Osteocyte (in vitro differentiated cells): ENCODE results near the gene MSH4. TPM values are rescaled to one million over a fixed set of nuclear protein-coding genes. Genes with fewer than 3 reads are reported as not detected.
"Not testable (repeated sequence)": the region's sequence is repeated elsewhere in the genome, so short reads cannot be mapped to it uniquely, and the experiment has no call there.

Experiments
- DNase-seq: peaks from one replicate; pipeline ENCODE4 v3.0.0; 2021; ENCODE audit warnings: mixed read lengths; ENCODE audit not compliant: unreplicated experiment; ENCODE audit errors: extremely low spot score
- H3K27ac Mint-ChIP-seq: one replicate; pipeline ENCODE4 v1.8.0; 2021; ENCODE audit warnings: mild to moderate bottlenecking, mixed read lengths; ENCODE audit not compliant: unreplicated experiment
- H3K27me3 Mint-ChIP-seq: one replicate; pipeline ENCODE4 v1.8.0; 2021; ENCODE audit warnings: mixed read lengths; ENCODE audit not compliant: unreplicated experiment
- H3K36me3 Mint-ChIP-seq: one replicate; pipeline ENCODE4 v1.8.0; 2021; ENCODE audit warnings: mixed read lengths; ENCODE audit not compliant: unreplicated experiment
- H3K4me1 Mint-ChIP-seq: one replicate; pipeline ENCODE4 v1.8.0; 2021; ENCODE audit warnings: mixed read lengths; ENCODE audit not compliant: unreplicated experiment
- H3K4me3 Mint-ChIP-seq: one replicate; pipeline ENCODE4 v1.8.0; 2021; ENCODE audit warnings: mild to moderate bottlenecking, moderate library complexity, mixed read lengths; ENCODE audit not compliant: unreplicated experiment
- H3K9me3 Mint-ChIP-seq: one replicate; pipeline ENCODE4 v1.8.0; 2021; ENCODE audit warnings: mixed read lengths; ENCODE audit not compliant: unreplicated experiment
- total RNA-seq: library from RNA; stranded (reverse); gene quantifications from 2 replicates; pipeline ENCODE4 v1.2.1, GENCODE V29; 2021
- TF ChIP-seq, protein P1 (sequence below): fragments of 200-600 bp; sonication (generic); IDR thresholded peaks from 2 replicates; pipeline ENCODE4 v1.5.0; 2021; ENCODE audit warnings: antibody characterized with exemption, mild to moderate bottlenecking, moderate library complexity

MSH4 gene
- total RNA-seq, 1 donor from 2014 or later, result 0.62 TPM

GRCh38 chr1:75937034-75937433 lies 140.4 kb downstream of the MSH4 start:
- TF ChIP-seq, protein P1, sequence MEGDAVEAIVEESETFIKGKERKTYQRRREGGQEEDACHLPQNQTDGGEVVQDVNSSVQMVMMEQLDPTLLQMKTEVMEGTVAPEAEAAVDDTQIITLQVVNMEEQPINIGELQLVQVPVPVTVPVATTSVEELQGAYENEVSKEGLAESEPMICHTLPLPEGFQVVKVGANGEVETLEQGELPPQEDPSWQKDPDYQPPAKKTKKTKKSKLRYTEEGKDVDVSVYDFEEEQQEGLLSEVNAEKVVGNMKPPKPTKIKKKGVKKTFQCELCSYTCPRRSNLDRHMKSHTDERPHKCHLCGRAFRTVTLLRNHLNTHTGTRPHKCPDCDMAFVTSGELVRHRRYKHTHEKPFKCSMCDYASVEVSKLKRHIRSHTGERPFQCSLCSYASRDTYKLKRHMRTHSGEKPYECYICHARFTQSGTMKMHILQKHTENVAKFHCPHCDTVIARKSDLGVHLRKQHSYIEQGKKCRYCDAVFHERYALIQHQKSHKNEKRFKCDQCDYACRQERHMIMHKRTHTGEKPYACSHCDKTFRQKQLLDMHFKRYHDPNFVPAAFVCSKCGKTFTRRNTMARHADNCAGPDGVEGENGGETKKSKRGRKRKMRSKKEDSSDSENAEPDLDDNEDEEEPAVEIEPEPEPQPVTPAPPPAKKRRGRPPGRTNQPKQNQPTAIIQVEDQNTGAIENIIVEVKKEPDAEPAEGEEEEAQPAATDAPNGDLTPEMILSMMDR, result no peak
- Mint-ChIP-seq H3K36me3 (no peaks in the 10 kb centered on the region), H3K4me3 (no peak overlapping the region), H3K27ac (no peak overlapping the region), H3K9me3 (no peaks in the 10 kb centered on the region), H3K27me3 (peaks cover 10% of the 10 kb centered on the region), H3K4me1 (no peaks in the 10 kb centered on the region)
- no peak for DNase-seq

DNA sequence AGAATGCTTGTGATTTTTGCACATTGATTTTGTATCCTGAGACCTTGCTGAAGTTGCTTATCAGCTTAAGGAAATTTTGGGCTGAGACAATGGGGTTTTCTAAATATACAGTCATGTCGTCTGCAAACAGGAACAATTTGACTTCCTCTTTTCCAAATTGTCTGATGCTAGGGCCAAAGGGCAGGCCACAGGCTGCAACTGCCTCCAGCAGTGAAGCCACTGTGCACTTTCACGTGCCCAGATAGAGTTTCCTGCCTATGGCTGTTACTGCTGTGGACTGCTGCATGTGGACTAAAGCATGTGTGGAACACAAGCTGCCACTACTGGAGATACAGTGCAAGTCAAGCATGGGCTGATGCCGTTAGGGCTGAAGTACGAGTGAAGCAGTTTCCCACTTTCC lies 146.4 kb downstream of the MSH4 start:
- not testable (repeated sequence) for H3K36me3 Mint-ChIP-seq, H3K4me3 Mint-ChIP-seq, H3K4me1 Mint-ChIP-seq, DNase-seq, H3K27ac Mint-ChIP-seq, H3K27me3 Mint-ChIP-seq
- peaks cover 18% of the 10 kb centered on the region for H3K9me3 Mint-ChIP-seq

- Mint-ChIP-seq H3K27me3 (no peaks in the 10 kb centered on the region), H3K4me3 (no peak overlapping the region), H3K9me3 (peaks cover 10% of the 10 kb centered on the region), H3K4me1 (no peaks in the 10 kb centered on the region), H3K27ac (no peak overlapping the region), H3K36me3 (no peaks in the 10 kb centered on the region)
- no peak for DNase-seq
- TF ChIP-seq, protein P1, result no peak
These were observed 153.5 kb downstream of the MSH4 start for GRCh38 chr1:75950176-75950575.

- no peaks in the 10 kb centered on the region for H3K36me3 Mint-ChIP-seq
- TF ChIP-seq, protein P1, result no peak
- H3K27me3 Mint-ChIP-seq, result no peaks in the 10 kb centered on the region
- no peak overlapping the region for H3K4me3 Mint-ChIP-seq
- no peak for DNase-seq
- H3K27ac Mint-ChIP-seq, result no peak overlapping the region
- H3K9me3 Mint-ChIP-seq, result no peaks in the 10 kb centered on the region
- no peaks in the 10 kb centered on the region for H3K4me1 Mint-ChIP-seq
These were observed 155.3 kb downstream of the MSH4 start for GRCh38 chr1:75952016-75952415.

DNA sequence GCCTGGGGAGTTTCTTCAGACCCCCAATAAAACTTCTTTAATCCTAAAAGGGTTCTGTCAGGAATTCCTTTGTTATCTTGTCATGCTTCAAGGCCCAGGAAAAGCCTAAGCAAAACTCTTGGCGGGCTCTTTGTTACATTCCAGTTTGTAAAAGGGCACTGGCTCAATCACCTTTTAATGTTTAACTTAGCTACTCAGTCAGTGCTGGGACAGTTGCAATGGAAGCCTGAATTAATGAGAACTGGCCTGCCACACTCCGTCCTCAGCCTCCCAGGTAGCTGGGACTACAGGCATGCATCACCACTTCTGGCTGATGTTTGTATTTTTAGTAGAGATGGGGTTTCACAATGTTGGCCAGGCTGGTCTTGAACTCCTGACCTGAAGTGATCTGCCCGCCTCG lies 156.8 kb downstream of the MSH4 start:
- no peaks in the 10 kb centered on the region for H3K36me3 Mint-ChIP-seq
- H3K4me1 Mint-ChIP-seq, result no peaks in the 10 kb centered on the region
- no peak for DNase-seq
- H3K27me3 Mint-ChIP-seq, result no peaks in the 10 kb centered on the region
- TF ChIP-seq, protein P1, result no peak
- H3K4me3 Mint-ChIP-seq, result no peak overlapping the region
- no peaks in the 10 kb centered on the region for H3K9me3 Mint-ChIP-seq
- no peak overlapping the region for H3K27ac Mint-ChIP-seq

DNA sequence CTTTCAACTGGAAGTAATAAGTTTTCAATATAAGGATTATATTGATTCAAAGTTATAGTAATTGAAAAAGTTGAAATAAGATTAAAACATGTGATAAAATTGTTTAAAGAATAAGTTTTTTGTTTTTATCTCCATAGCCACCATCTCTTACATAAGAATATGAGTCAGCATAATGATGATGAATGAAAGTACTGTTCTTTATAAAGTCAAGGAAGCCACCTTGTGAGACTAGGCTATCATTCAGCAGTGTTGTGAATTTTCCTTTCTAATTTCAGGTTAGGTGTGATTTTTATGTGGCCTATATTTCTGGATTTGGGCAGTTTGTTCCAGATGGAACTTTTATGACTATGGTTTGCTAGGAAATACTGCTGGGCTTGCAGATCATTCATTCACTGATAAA lies 157.9 kb downstream of the MSH4 start:
- Mint-ChIP-seq H3K36me3 (no peaks in the 10 kb centered on the region), H3K4me3 (no peak overlapping the region), H3K27me3 (no peaks in the 10 kb centered on the region), H3K27ac (no peak overlapping the region), H3K9me3 (peaks cover 3% of the 10 kb centered on the region), H3K4me1 (no peaks in the 10 kb centered on the region)
- DNase-seq, result no peak
- TF ChIP-seq, protein P1, result no peak
